ENCODE data around the gene CEP72. TPM values are rescaled to one million over a fixed set of nuclear protein-coding genes. Genes with fewer than 3 reads are reported as not detected.
A peak's percentile ranks its signal among the peaks of the same experiment; 100 is the strongest.

Gene CEP72
- total RNA-seq, 1 experiment from 2014 or later: 5.7 TPM

GRCh38 chr5:668283-668995, 56.3 kb downstream of the CEP72 start:
- H3K4me1 ChIP-seq (replicated peaks): peaks cover 27% of the 10 kb centered on the region
- H3K27ac ChIP-seq: no peak overlapping the region
- no peaks in the 10 kb centered on the region for H3K9me3 ChIP-seq (replicated peaks)
- no peak overlapping the region for H3K4me3 ChIP-seq
- DNase-seq (ENCODE audit: low read depth in 1 of 2, low spot score in 2 of 2): no peak
- H3K27me3 ChIP-seq (replicated peaks): peaks cover 21% of the 10 kb centered on the region
- peaks cover 13% of the 10 kb centered on the region for H3K36me3 ChIP-seq

- Histone ChIP-seq H3K4me1 (replicated peaks) (peaks cover 29% of the 10 kb centered on the region), H3K36me3 (peaks cover 13% of the 10 kb centered on the region), H3K9me3 (replicated peaks) (no peaks in the 10 kb centered on the region), H3K4me3 (no peak overlapping the region), H3K27me3 (replicated peaks) (peaks cover 29% of the 10 kb centered on the region), H3K27ac (no peak overlapping the region)
- no peak for DNase-seq (ENCODE audit: low read depth in 1 of 2, low spot score in 2 of 2)
Measured at GRCh38 chr5:669111-669841, 57.1 kb downstream of the CEP72 start.

DNA sequence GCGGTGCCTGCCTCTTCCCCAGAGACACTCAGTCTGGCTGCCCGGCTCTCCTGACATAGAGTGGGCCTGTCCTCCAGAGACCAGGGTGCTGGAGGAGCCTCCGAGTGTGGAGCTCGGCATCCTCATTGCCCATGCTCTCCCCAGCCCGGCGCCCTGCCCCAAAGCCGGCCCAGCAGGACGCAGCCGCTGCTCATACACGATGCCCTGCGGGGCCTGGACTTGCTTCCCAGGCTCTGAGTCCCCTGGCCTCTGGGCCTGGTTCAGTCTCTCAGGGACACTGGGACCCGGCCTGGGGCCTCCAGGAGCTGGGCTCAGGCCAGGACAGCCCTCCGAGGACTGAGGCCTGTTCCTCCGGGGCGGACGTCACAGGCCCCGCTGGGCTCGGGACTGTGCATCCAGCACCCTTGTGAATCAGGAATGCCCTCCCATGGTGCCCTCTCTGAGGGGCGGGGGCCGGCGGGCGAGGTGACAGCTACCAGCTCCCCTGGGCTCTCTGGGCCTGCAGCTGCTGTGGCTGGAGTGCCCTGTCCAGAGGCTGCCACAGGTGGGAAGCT, 57.8 kb downstream of the CEP72 start:
- Histone ChIP-seq H3K27ac (no peak overlapping the region), H3K36me3 (peaks cover 13% of the 10 kb centered on the region), H3K27me3 (replicated peaks) (peaks cover 33% of the 10 kb centered on the region), H3K9me3 (replicated peaks) (no peaks in the 10 kb centered on the region), H3K4me3 (no peak overlapping the region), H3K4me1 (replicated peaks) (peaks cover 29% of the 10 kb centered on the region)
- DNase-seq (ENCODE audit: low read depth in 1 of 2, low spot score in 2 of 2): no peak

- no peak for DNase-seq (ENCODE audit: low read depth in 1 of 2, low spot score in 2 of 2)
- Histone ChIP-seq H3K36me3 (peaks cover 10% of the 10 kb centered on the region), H3K9me3 (replicated peaks) (no peaks in the 10 kb centered on the region), H3K27me3 (replicated peaks) (peaks cover 33% of the 10 kb centered on the region), H3K4me1 (replicated peaks) (peaks cover 29% of the 10 kb centered on the region), H3K4me3 (no peak overlapping the region), H3K27ac (no peak overlapping the region)
Measured at GRCh38 chr5:670396-671270, 58.5 kb downstream of the CEP72 start.

- Histone ChIP-seq H3K36me3 (peaks cover 10% of the 10 kb centered on the region), H3K4me1 (replicated peaks) (peaks cover 29% of the 10 kb centered on the region), H3K27me3 (replicated peaks) (peaks cover 33% of the 10 kb centered on the region), H3K9me3 (replicated peaks) (no peaks in the 10 kb centered on the region), H3K27ac (no peak overlapping the region), H3K4me3 (no peak overlapping the region)
- peak; percentile 63 to 71 for DNase-seq (ENCODE audit: low read depth in 1 of 2, low spot score in 2 of 2)
Measured at GRCh38 chr5:671459-672328, 59.6 kb downstream of the CEP72 start.

- Histone ChIP-seq H3K27ac (no peak overlapping the region), H3K4me3 (no peak overlapping the region), H3K4me1 (replicated peaks) (peaks cover 29% of the 10 kb centered on the region), H3K9me3 (replicated peaks) (no peaks in the 10 kb centered on the region), H3K27me3 (replicated peaks) (peaks cover 33% of the 10 kb centered on the region), H3K36me3 (peaks cover 6% of the 10 kb centered on the region; the same call in 1 of the 2 replicates)
- DNase-seq (ENCODE audit: low read depth in 1 of 2, low spot score in 2 of 2): peak; percentile 75 to 92
Measured at GRCh38 chr5:672329-673160, 60.4 kb downstream of the CEP72 start.

- Histone ChIP-seq H3K4me3 (no peak overlapping the region), H3K27me3 (replicated peaks) (peaks cover 33% of the 10 kb centered on the region), H3K36me3 (peaks cover 6% of the 10 kb centered on the region; the same call in 1 of the 2 replicates), H3K4me1 (replicated peaks) (peaks cover 29% of the 10 kb centered on the region), H3K27ac (no peak overlapping the region), H3K9me3 (replicated peaks) (no peaks in the 10 kb centered on the region)
- DNase-seq (ENCODE audit: low read depth in 1 of 2, low spot score in 2 of 2): no peak
Measured at GRCh38 chr5:673161-673830, 61.2 kb downstream of the CEP72 start.

DNA sequence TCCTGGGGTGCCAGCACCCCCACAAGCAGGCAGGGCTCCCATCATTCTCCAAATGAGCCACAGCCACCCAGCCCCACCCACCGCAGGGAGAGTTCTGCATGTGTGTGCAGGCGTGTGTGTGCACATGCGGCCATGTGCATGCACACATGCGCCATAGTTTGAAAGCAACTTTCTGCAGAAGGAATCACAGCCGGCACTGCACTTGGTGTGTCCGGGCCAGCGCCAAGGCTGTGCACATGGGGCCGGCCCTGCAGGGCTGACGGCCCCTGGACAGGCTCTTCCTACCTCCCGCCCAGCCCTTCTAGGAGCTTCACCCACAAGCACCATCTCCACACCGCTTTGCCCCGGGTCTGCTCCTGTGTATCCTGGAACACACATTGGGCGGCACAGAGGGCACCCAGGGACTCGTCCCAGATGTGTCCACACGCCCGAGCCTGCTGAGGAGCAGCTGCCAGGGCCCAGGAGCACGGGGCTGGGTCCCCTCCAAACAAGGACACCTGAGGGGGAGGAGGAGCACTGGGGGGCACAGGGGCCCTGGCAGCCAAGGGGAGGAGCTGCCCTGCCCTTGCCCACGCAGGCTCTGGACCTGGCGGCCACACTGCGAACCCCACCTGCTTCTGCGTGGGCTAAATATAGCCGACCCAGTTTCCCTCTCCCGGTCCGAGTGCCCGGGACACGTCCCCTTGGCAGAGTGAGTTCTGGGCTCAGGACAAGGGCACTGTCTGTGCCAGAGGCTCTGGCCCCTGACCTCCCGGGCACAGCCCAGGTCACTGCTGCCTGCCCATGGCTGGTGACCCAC, 61.9 kb downstream of the CEP72 start:
- H3K9me3 ChIP-seq (replicated peaks): no peaks in the 10 kb centered on the region
- peaks cover 27% of the 10 kb centered on the region for H3K4me1 ChIP-seq (replicated peaks)
- H3K4me3 ChIP-seq: no peak overlapping the region
- H3K36me3 ChIP-seq: no peaks in the 10 kb centered on the region; the same call in 1 of the 2 replicates
- H3K27ac ChIP-seq: no peak overlapping the region
- H3K27me3 ChIP-seq (replicated peaks): peaks cover 33% of the 10 kb centered on the region
- peak in 1 of 2 experiments; percentile 42 for DNase-seq (ENCODE audit: low read depth in 1 of 2, low spot score in 2 of 2)

DNA sequence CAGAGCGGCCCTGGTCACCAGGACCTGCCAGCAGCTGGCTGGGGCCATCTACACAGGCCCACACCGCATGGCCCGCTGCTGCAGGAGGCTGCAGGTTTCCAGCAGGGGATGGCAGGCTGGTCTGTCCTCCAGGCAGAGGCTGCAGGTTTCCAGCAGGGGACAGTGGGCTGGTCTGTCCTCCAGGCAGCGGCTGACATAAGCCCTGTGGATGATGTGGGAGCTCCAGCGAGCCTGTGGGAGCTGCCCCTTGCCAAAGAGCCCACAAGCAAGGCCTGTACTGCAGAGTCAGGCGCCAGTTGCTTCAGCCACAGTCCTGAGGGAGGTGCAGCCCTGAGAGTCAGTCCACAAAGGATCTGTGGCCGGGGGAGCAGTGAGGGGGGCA, 62.5 kb downstream of the CEP72 start:
- peak in 1 of 2 experiments; percentile 39 for DNase-seq (ENCODE audit: low read depth in 1 of 2, low spot score in 2 of 2)
- no peak overlapping the region for H3K27ac ChIP-seq

DNA sequence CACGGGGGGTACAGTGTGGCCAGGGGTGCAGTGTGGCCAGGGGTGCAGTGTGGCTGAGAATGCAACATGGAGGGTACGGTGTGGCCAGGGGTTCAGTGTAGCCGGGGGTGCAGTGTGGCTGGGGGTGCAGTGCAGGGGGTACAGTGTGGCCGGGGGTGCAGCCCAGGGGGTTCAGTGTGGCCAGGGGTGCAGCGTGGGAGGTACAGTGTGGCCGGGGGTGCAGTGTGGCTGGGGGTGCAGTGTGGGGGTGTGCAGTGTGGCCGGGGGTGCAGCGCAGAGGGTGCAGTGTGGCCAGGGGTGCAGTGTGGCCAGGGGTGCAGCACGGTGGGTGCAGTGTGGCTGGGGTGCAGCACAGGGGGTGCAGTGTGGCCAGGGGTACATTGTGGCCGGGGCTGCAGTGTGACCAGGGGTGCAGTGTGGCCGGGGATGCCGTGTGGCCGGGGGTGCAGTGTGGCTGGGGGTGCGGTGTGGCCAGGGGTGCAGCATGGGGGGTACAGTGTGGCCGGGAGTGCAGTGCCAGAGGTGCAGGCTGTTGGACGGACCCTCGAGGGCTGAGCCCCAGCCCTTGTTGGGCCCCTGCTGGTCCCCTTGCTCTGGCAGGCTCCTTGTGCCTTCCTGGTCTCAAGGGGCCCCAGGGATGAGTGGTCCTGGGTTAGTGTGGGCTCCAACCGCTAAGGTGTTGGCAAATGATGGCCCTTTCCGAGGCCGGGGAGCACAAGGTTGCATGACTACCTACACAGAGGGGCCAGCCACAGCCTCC, 63.2 kb downstream of the CEP72 start:
- peaks cover 23% of the 10 kb centered on the region for H3K4me1 ChIP-seq (replicated peaks)
- no peak overlapping the region for H3K4me3 ChIP-seq
- no peaks in the 10 kb centered on the region for H3K36me3 ChIP-seq
- no peak overlapping the region for H3K27ac ChIP-seq
- peak in 1 of 2 experiments; percentile 40 for DNase-seq (ENCODE audit: low read depth in 1 of 2, low spot score in 2 of 2)
- no peaks in the 10 kb centered on the region for H3K9me3 ChIP-seq (replicated peaks)
- H3K27me3 ChIP-seq (replicated peaks): peaks cover 33% of the 10 kb centered on the region

More for the DNA sequence above, 62.5 kb downstream of the CEP72 start:
- Histone ChIP-seq H3K4me1 (replicated peaks) (peaks cover 23% of the 10 kb centered on the region), H3K4me3 (no peak overlapping the region), H3K9me3 (replicated peaks) (no peaks in the 10 kb centered on the region), H3K27me3 (replicated peaks) (peaks cover 33% of the 10 kb centered on the region), H3K36me3 (no peaks in the 10 kb centered on the region)
